Measurements from ENCODE around the gene RGMA. TPM values are rescaled to one million over a fixed set of nuclear protein-coding genes. Genes with fewer than 3 reads are reported as not detected.

RGMA gene
- total RNA-seq, 1 donor from 2014 or later: 21.6 TPM

- intact Hi-C loops (cut with DNase I): no loop called here
- Histone ChIP-seq H3K4me1 (peaks cover 49% of the 10 kb centered on the region), H3K4me3 (no peak overlapping the region), H3K36me3 (peaks cover 0 to 39% of the 10 kb centered on the region in 2 donors), H3K9me3 (no peaks in the 10 kb centered on the region), H3K27me3 (no peaks in the 10 kb centered on the region), H3K27ac (peak overlapping the region; percentile 79)
- DNase-seq (ENCODE audit: extremely low spot score in 2 of 2): no peak
- TF ChIP-seq CTCF (IDR thresholded peaks at IDR 0.05) (no peak), POLR2AphosphoS5 (IDR thresholded peaks at IDR 0.05; ENCODE audit: insufficient read depth in 1 of 2, low read depth in 1 of 2) (no peak), POLR2A (IDR thresholded peaks at IDR 0.05) (no peak)
Measured at GRCh38 chr15:93027413-93027812, 61.6 kb downstream of the RGMA start.

GRCh38 chr15:93026380-93026817, 62.6 kb downstream of the RGMA start:
- H3K9me3 ChIP-seq: no peaks in the 10 kb centered on the region
- peaks cover 0 to 48% of the 10 kb centered on the region in 2 donors for H3K36me3 ChIP-seq
- no peak for DNase-seq (ENCODE audit: extremely low spot score in 2 of 2)
- peak overlapping the region; percentile 44 for H3K27ac ChIP-seq
- intact Hi-C loops (cut with DNase I): no loop called here
- H3K4me1 ChIP-seq: peaks cover 49% of the 10 kb centered on the region
- no peaks in the 10 kb centered on the region for H3K27me3 ChIP-seq
- TF ChIP-seq POLR2A (IDR thresholded peaks at IDR 0.05) (no peak), POLR2AphosphoS5 (IDR thresholded peaks at IDR 0.05; ENCODE audit: insufficient read depth in 1 of 2, low read depth in 1 of 2) (no peak), CTCF (IDR thresholded peaks at IDR 0.05) (no peak)
- H3K4me3 ChIP-seq: no peak overlapping the region

- H3K27me3 ChIP-seq: no peaks in the 10 kb centered on the region
- no peak overlapping the region for H3K4me3 ChIP-seq
- no peak for DNase-seq (ENCODE audit: extremely low spot score in 2 of 2)
- H3K36me3 ChIP-seq: peaks cover 2 to 54% of the 10 kb centered on the region in 2 donors
- TF ChIP-seq POLR2A (IDR thresholded peaks at IDR 0.05) (no peak), CTCF (IDR thresholded peaks at IDR 0.05) (no peak), POLR2AphosphoS5 (IDR thresholded peaks at IDR 0.05; ENCODE audit: insufficient read depth in 1 of 2, low read depth in 1 of 2) (no peak)
- H3K27ac ChIP-seq: no peak overlapping the region
- H3K4me1 ChIP-seq: peaks cover 45% of the 10 kb centered on the region
- intact Hi-C loops (cut with DNase I): no loop called here
- H3K9me3 ChIP-seq: no peaks in the 10 kb centered on the region
Measured at GRCh38 chr15:93025625-93025982, 63.4 kb downstream of the RGMA start.

- H3K27ac ChIP-seq: no peak overlapping the region
- no peak for TF ChIP-seq POLR2AphosphoS5 (IDR thresholded peaks at IDR 0.05; ENCODE audit: insufficient read depth in 1 of 2, low read depth in 1 of 2)
- H3K4me1 ChIP-seq: peaks cover 38% of the 10 kb centered on the region
- intact Hi-C loops (cut with DNase I): no loop called here
- H3K4me3 ChIP-seq: no peak overlapping the region
- H3K9me3 ChIP-seq: no peaks in the 10 kb centered on the region
- DNase-seq (ENCODE audit: extremely low spot score in 2 of 2): no peak
- H3K27me3 ChIP-seq: no peaks in the 10 kb centered on the region
- peaks cover 2 to 60% of the 10 kb centered on the region in 2 donors for H3K36me3 ChIP-seq
Measured at GRCh38 chr15:93024716-93025624, 64.0 kb downstream of the RGMA start.

GRCh38 chr15:93024293-93024692, 64.7 kb downstream of the RGMA start:
- TF ChIP-seq POLR2A (IDR thresholded peaks at IDR 0.05): no peak
- no peak for TF ChIP-seq CTCF (IDR thresholded peaks at IDR 0.05)
- TF ChIP-seq POLR2AphosphoS5 (IDR thresholded peaks at IDR 0.05; ENCODE audit: insufficient read depth in 1 of 2, low read depth in 1 of 2): no peak
- Histone ChIP-seq H3K9me3 (no peaks in the 10 kb centered on the region), H3K27ac (no peak overlapping the region), H3K4me1 (peaks cover 32% of the 10 kb centered on the region), H3K27me3 (no peaks in the 10 kb centered on the region), H3K4me3 (no peak overlapping the region), H3K36me3 (peaks cover 2 to 66% of the 10 kb centered on the region in 2 donors)
- no peak for DNase-seq (ENCODE audit: extremely low spot score in 2 of 2)
- intact Hi-C loops (cut with DNase I): no loop called here

Data from vagina (tissue), 2 donors.